Motor neuron (in vitro differentiated cells): ENCODE measurements around the gene LARP1. TPM values are rescaled to one million over a fixed set of nuclear protein-coding genes. Genes with fewer than 3 reads are reported as not detected.

Source experiments
- ATAC-seq, 8 experiments: fragments of 200-7000 bp; cut with Tn5 transposase; replicated peaks in 6 of 8; 2 replicates each; pipeline ENCODE4 v1.8.0; 2021; ENCODE audit warnings: mild to moderate bottlenecking in 8 of 8, moderate library complexity in 8 of 8
- H3K27ac ChIP-seq, 2 donors: fragments of 250-450 bp; sonication (Bioruptor Pico); 2 replicates each; pipeline ENCODE4 v1.9.0; 2021; ENCODE audit warnings: antibody characterized with exemption in 2 of 2, mild to moderate bottlenecking in 2 of 2, moderate library complexity in 1 of 2
- H3K4me1 ChIP-seq, 2 donors: fragments of 250-450 bp; sonication (Bioruptor Pico); replicated peaks in 1 of 2; 2 replicates each; pipeline ENCODE4 v1.6.1; 2021; ENCODE audit warnings: antibody characterized with exemption in 2 of 2, mild to moderate bottlenecking in 2 of 2, moderate library complexity in 1 of 2
- H3K4me3 ChIP-seq, 5 donors: fragments of 250-450 bp; sonication (Bioruptor Pico); 2 replicates each; pipeline ENCODE4 v1.9.0; 2021; ENCODE audit warnings: antibody characterized with exemption in 5 of 5, mild to moderate bottlenecking in 5 of 5, moderate library complexity in 4 of 5
- WGBS, 10 experiments: fragments of 450-650 bp; shearing (Covaris generic); methylation state at CpG; one replicate each; pipeline ENCODE4 v1.0.0; 2022; 5-methylcytosine and 5-hydroxymethylcytosine counted together
- in situ Hi-C, 9 experiments: fragments of 400-800 bp; cut with MboI; loops; one replicate each; pipeline ENCODE4 v1.15.0; 2021; ENCODE audit warnings: low sequenced_read_pairs in 9 of 9, low pct_unique_long_range_greater_than_20kb in 2 of 9; ENCODE audit not compliant: unreplicated experiment in 9 of 9
- total RNA-seq, 8 experiments: library from RNA; unstranded; fragments of 300-600 nt; gene quantifications; 2 replicates each; pipeline versions ENCODE4 v1.2.3 to v1.2.4, GENCODE V29; 2022

Gene LARP1
- total RNA-seq, 8 experiments from 2014 or later: 59.1 to 209 (median 82.6) TPM

DNA sequence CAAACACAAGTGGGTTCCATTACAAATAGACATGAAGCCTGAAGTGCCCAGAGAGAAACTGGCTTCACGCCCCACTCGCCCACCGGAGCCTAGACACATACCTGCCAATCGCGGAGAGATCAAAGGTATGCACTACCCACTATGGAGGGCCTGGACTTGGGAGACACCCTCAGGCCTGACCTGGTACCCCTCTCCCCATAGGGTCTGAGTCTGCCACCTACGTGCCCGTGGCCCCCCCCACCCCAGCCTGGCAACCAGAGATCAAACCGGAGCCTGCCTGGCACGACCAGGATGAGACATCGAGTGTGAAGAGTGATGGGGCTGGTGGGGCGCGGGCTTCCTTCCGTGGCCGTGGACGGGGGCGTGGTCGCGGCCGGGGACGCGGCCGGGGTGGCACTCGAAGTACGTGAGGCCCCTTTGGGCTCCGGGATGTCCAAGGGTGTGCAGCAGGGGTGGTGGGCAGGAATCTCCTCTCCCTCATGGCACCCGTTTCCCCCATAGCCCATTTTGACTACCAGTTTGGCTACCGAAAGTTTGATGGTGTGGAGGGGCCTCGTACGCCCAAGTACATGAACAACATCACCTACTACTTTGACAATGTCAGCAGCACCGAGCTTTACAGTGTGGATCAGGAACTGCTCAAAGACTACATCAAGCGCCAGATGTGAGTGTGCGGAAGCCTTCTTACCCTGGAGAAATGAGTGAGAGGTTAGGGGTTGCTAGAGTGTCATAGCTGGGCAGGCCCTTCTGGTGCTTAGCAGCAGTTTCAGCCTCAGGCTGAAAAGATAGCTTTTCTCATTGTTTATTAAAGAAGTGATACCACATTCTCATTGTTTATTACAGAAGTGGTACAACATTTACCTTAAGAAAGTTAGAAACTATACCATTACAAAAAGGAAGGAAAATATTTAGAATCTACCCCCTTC lies 38.7 kb downstream of the LARP1 start:
- WGBS, 10 experiments: 86 to 100% (median 100%) methylated on average over 1 to 6 of the region's 32 CpGs; no CpG with 5 or more reads in 5 of the 10 experiments
- no peak overlapping the region for H3K4me3 ChIP-seq
- H3K27ac ChIP-seq: no peak overlapping the region
- H3K4me1 ChIP-seq: no peaks in the 10 kb centered on the region
- in situ Hi-C loops: no loop called here
- peak in 1 of 8 experiments; percentile 16 for ATAC-seq

DNA sequence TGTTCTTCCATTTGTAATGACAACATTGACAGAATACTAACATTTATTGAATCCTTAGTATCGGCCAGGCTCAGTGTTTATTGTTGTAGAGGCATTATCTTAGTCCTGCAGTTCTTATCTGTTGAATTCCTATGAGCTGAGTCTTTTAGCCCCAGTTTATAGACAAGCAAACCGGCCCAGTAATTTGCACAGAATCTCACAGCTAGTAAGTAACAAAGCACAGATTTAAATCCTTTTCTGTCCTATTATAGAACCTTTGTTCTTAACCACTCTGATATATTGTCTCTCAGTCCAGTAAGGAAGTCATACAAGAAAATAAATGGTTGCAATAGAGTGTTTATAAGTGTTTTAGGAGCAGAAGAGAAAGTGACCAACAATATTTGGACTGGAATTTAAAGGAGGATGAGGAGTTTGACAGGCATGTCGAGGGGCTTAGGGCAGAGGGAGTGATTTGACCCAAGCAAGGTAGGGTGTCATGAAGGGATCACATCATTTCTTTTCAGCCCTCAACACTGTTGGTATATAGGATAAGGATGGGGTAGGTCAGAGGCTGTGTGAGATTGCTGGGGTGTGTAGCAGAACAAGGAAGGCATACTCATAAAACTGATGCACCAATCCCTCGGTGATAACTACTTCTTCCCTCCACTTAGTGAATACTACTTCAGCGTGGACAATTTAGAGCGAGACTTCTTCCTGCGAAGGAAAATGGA lies 39.5 kb downstream of the LARP1 start:
- no peaks in the 10 kb centered on the region for H3K4me1 ChIP-seq
- WGBS, 10 experiments: 52 to 100% (median 81%) methylated on average over 1 to 5 of the region's 7 CpGs; no CpG with 5 or more reads in 1 of the 10 experiments
- no peak overlapping the region for H3K4me3 ChIP-seq
- no peak for ATAC-seq
- H3K27ac ChIP-seq: no peak overlapping the region
- in situ Hi-C loops: no loop called here

DNA sequence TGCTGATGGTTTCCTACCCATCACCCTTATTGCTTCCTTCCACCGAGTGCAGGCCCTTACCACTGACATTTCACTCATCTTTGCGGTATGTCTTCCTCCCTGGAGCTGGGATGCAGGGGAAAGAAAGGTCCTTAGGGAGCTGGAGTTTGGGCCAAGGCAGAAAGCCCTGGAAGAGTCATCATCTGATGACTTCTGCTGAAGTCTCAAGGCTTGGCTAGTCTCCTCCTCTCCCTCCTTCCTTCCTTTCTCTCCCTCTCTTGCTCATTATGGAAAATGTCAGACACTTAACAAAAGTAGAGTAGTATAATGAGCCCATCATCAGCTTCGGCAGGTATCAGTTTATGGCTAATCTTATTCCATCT lies 40.0 kb downstream of the LARP1 start:
- Histone ChIP-seq H3K4me1 (no peaks in the 10 kb centered on the region), H3K27ac (no peak overlapping the region), H3K4me3 (no peak overlapping the region)
- in situ Hi-C loops: no loop called here
- WGBS, 10 experiments: 68 to 100% (median 100%) methylated on average over 1 to 3 of the region's 3 CpGs; no CpG with 5 or more reads in 1 of the 10 experiments
- no peak for ATAC-seq

DNA sequence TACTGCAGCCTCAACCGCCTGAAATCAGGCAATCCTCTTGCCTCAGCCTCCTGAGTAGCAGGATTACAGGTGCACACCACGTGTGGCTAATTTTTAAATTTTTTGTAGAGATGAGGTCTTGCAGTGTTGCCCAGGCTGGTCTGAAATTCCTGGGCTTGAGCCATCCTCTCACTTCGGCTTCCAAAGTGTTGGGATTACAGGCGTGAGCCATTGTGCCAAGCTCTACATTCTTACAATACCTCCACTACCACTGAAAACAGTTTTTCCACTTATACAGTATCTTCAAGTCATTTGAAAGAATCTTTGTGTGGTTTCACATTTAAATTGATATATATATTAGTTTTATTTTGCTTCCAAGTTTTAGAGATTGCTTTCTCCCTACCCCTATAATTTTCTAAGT lies 42.6 kb downstream of the LARP1 start:
- 63 to 100% (median 97%) methylated on average over 1 to 4 of the region's 4 CpGs; no CpG with 5 or more reads in 1 of the 10 experiments for WGBS, 10 experiments
- ATAC-seq: no peak
- in situ Hi-C loops: no loop called here
- Histone ChIP-seq H3K27ac (no peak overlapping the region), H3K4me1 (no peaks in the 10 kb centered on the region), H3K4me3 (no peak overlapping the region)

DNA sequence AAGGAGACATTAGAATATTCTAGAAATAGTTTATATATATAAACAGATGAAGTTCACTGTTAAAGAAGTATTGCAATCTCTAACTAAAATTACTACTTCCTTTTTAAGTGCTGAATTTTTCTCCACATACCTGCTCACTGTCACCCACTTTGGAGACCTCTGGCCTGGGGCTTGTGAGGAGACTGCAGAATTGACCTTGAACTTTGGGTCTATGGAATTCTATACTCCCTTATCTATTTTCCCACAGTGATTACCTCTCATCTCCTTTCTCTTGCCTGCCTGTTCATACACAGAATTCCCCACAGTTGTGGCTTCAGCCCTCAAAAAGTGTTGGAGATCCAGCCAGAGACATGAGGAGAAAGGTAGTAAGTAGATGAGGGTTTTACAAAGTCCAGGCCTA lies 45.4 kb downstream of the LARP1 start:
- H3K27ac ChIP-seq: no peak overlapping the region
- in situ Hi-C loops: loop anchor here in 2 of 9 experiments (25.0 kb wide), 1 partner anchor 138 kb away; no protein-coding TSS in a partner anchor
- no peaks in the 10 kb centered on the region for H3K4me1 ChIP-seq
- no peak overlapping the region for H3K4me3 ChIP-seq
- no peak for ATAC-seq

DNA sequence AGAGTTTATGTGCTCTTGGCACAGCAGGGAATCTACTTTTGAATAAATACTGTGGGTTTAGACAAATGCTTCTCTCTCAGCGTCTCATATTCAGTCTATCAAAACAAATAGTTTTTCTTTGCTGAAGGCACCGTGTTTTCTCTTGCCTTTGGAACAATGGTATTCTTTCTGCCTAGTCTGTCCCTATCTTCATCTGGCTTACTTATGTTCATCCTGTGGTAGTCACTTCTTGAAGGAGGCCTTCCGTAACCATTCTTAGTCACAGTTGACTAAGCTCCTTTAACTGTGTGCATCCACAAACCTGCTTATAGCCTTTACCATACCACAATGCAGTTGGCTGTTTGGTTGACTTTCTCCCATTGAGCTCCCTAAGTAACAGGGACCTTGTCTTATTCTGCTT lies 45.9 kb downstream of the LARP1 start:
- H3K4me3 ChIP-seq: no peak overlapping the region
- ATAC-seq: no peak
- H3K27ac ChIP-seq: no peak overlapping the region
- WGBS, 10 experiments: 77 to 100% (median 100%) methylated on average over 1 to 3 of the region's 3 CpGs; no CpG with 5 or more reads in 5 of the 10 experiments
- no peaks in the 10 kb centered on the region for H3K4me1 ChIP-seq
- in situ Hi-C loops: loop anchor here in 2 of 9 experiments (25.0 kb wide), 1 partner anchor 139 kb away; no protein-coding TSS in a partner anchor

DNA sequence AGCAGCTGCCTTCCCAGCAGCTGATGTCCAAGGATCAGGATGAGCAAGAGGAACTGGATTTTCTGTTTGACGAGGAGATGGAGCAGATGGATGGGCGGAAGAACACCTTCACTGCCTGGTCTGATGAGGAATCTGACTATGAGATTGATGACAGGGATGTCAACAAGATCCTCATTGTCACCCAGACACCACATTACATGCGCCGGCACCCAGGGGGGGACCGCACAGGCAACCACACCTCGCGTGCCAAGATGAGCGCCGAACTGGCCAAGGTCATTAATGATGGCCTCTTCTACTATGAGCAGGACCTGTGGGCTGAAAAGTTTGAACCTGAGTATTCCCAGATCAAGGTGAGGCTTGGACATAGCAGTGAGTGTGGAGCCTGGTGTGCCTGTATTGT lies 46.9 kb downstream of the LARP1 start:
- Histone ChIP-seq H3K27ac (no peak overlapping the region), H3K4me1 (no peaks in the 10 kb centered on the region), H3K4me3 (no peak overlapping the region)
- in situ Hi-C loops: loop anchor here in 2 of 9 experiments (25.0 kb wide), 1 partner anchor 140 kb away; no protein-coding TSS in a partner anchor
- ATAC-seq: no peak
- 51 to 100% (median 100%) methylated on average over 1 to 9 of the region's 9 CpGs; no CpG with 5 or more reads in 4 of the 10 experiments for WGBS, 10 experiments

DNA sequence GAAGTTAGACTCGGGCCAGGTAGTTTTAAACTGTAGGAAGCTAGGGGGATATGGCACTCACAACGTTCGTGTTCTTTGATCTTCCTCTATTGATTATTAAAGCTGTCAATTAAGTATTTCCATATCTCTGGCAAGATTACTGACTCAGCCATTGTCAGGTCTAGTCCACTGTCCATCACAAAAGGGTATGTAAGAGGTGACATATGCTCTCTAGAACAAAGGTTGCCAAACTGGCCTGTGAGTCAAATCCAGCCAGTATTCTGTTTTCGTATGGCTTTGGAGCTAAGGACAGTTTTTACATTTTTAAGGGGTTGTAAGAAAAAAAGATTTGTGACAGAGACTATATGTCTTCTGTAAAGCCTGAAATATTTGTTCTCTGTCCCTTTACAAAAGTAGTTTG lies 51.0 kb downstream of the LARP1 start:
- Histone ChIP-seq H3K4me3 (no peak overlapping the region), H3K4me1 (no peaks in the 10 kb centered on the region), H3K27ac (no peak overlapping the region)
- WGBS, 10 experiments: 20 to 100% (median 87%) methylated on average over 1 to 4 of the region's 4 CpGs; no CpG with 5 or more reads in 2 of the 10 experiments
- no peak for ATAC-seq
- in situ Hi-C loops: loop anchor here in 2 of 9 experiments (25.0 kb wide), 1 partner anchor 144 kb away; no protein-coding TSS in a partner anchor

DNA sequence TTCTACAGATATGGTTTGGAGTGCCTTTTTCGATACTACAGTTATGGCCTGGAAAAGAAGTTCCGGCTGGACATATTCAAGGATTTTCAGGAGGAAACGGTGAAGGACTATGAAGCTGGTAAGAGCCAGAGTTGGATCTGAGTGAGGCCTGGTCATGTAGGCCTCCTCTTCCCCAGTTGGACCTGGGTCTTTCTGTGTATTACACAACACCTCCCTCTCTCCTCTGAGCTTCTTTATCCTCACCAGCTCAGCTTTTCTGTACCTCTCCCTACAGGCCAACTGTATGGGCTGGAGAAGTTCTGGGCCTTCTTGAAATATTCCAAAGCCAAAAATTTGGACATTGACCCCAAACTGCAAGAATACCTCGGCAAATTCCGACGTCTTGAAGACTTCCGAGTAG lies 56.1 kb downstream of the LARP1 start:
- no peak overlapping the region for H3K4me3 ChIP-seq
- in situ Hi-C loops: loop anchor here in 2 of 9 experiments (25.0 kb wide), 1 partner anchor 149 kb away; no protein-coding TSS in a partner anchor
- H3K4me1 ChIP-seq: no peaks in the 10 kb centered on the region
- no peak for ATAC-seq
- no peak overlapping the region for H3K27ac ChIP-seq
- whole genome bisulfite sequencing, 10 experiments: 40 to 100% (median 95%) methylated on average over 1 to 7 of the region's 7 CpGs; no CpG with 5 or more reads in 1 of the 10 experiments

DNA sequence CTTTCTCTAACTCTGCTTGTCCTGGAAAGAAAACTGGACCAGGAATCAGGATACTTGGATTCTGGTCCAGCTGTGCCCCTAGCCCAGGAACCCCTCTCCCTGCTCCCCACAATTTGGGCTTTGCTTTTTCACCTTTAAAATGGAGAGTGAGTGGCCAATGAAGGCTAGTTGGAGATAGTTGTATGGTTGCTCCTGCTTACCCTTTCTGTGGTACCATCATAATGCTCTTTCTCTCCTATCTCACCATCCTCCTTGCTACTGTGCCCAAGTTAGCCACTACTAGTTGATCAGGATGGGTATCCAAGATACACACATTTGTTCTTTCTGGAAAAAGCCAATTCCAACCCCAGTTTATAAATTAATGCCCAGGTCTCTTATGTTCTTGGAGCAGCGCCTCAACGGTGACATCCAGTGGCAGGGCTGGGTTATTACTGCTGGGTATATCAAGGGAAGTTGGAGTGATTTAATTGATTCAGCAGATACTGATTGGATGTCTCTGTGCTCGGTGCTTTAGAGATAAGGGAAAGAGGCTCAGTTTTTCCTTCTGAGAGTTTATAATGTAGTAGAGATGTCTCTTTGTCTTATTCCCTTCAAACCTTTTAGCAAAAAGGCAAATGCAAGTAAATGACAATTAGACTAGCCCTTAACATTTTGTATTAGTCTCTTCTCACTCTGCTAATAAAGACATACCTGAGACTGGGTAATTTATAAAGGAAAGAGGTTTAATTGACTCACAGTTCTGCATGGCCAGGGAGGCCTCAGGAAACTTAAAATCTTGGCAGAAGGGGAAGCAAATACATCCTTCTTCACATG lies 56.7 kb downstream of the LARP1 start:
- Histone ChIP-seq H3K4me3 (no peak overlapping the region), H3K4me1 (no peaks in the 10 kb centered on the region), H3K27ac (no peak overlapping the region)
- peak in 3 of 8 experiments; percentile 60 to 80 (median 75) for ATAC-seq
- in situ Hi-C loops: loop anchor here in 2 of 9 experiments (25.0 kb wide), 1 partner anchor 150 kb away; no protein-coding TSS in a partner anchor
- 46 to 100% (median 91%) methylated on average over 1 to 3 of the region's 3 CpGs; no CpG with 5 or more reads in 2 of the 10 experiments for WGBS, 10 experiments

DNA sequence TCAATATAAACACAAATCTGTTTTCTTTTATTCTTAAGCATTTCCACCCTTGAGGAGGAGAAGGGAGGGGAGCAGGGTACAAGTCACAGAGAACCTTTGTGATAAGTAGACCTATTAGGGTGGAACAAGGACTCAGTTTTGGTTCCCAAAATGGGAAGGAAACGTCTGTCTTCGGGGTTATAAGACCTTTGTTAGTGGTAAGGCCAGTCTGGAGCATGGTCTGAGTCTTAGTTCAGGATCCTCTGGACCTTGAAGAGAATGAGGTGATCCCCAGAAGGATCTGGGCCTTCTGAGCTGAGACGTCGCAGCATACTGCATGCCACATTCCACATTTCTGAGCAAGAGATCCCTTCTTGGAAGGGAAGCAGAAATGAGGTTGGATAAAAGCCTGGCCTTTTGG lies 58.0 kb downstream of the LARP1 start:
- Histone ChIP-seq H3K4me3 (no peak overlapping the region), H3K4me1 (peaks cover 0 to 3% of the 10 kb centered on the region in 2 donors), H3K27ac (no peak overlapping the region)
- ATAC-seq: no peak
- 50 to 100% (median 92%) methylated on average over 1 to 4 of the region's 4 CpGs; no CpG with 5 or more reads in 3 of the 10 experiments for WGBS, 10 experiments
- in situ Hi-C loops: loop anchor here in 2 of 9 experiments (25.0 kb wide), 1 partner anchor 151 kb away; no protein-coding TSS in a partner anchor

DNA sequence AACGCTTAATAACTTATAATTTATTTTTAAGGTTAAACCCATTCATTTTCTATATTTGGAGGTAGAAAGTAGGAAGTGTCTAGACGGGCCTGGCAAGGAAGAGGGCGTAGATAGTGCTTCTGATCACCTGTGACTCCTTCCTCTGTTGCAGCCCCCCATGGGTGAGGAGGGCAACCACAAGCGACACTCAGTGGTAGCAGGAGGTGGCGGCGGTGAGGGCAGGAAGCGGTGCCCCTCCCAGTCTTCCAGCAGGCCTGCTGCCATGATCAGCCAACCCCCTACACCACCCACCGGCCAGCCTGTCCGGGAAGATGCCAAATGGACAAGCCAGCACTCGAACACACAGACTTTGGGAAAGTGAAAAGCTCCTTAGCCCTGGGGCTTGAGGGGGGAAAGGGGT lies 58.6 kb downstream of the LARP1 start:
- ATAC-seq: no peak
- H3K4me1 ChIP-seq: peaks cover 0 to 3% of the 10 kb centered on the region in 2 donors
- 74 to 100% (median 100%) methylated on average over 1 to 3 of the region's 10 CpGs; no CpG with 5 or more reads in 6 of the 10 experiments for WGBS, 10 experiments
- no peak overlapping the region for H3K27ac ChIP-seq
- in situ Hi-C loops: loop anchor here in 2 of 9 experiments (25.0 kb wide), 1 partner anchor 151 kb away; no protein-coding TSS in a partner anchor
- no peak overlapping the region for H3K4me3 ChIP-seq
